ENCODE data around the gene ENKD1.

GRCh38 chr16:67661101-67661761, 5.3 kb downstream of the ENKD1 start:
- TF ChIP-seq ZNF263 (CRISPR knock-in tag; IDR thresholded peaks at IDR 0.05; ENCODE audit: low read depth) (no peak), ATF1 (CRISPR knock-in tag; IDR thresholded peaks at IDR 0.05) (no peak), CTCF (IDR thresholded peaks at IDR 0.05) (no peak), JUN (CRISPR knock-in tag; IDR thresholded peaks at IDR 0.05) (0 out of 2 replicates have a peak, but pooled peaks have one; percentile 27), FOXJ3 (CRISPR knock-in tag; IDR thresholded peaks at IDR 0.05; ENCODE audit: borderline replicate concordance) (no peak), MLX (CRISPR knock-in tag; IDR thresholded peaks at IDR 0.05) (no peak), E2F1 (CRISPR knock-in tag; IDR thresholded peaks at IDR 0.05) (no peak)
- TF ChIP-seq, protein P1, sequence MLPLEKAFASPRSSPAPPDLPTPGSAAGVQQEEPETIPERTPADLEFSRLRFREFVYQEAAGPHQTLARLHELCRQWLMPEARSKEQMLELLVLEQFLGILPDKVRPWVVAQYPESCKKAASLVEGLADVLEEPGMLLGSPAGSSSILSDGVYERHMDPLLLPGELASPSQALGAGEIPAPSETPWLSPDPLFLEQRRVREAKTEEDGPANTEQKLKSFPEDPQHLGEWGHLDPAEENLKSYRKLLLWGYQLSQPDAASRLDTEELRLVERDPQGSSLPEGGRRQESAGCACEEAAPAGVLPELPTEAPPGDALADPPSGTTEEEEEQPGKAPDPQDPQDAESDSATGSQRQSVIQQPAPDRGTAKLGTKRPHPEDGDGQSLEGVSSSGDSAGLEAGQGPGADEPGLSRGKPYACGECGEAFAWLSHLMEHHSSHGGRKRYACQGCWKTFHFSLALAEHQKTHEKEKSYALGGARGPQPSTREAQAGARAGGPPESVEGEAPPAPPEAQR (CRISPR knock-in tag; IDR thresholded peaks at IDR 0.05): no peak
- TF ChIP-seq, protein P2, sequence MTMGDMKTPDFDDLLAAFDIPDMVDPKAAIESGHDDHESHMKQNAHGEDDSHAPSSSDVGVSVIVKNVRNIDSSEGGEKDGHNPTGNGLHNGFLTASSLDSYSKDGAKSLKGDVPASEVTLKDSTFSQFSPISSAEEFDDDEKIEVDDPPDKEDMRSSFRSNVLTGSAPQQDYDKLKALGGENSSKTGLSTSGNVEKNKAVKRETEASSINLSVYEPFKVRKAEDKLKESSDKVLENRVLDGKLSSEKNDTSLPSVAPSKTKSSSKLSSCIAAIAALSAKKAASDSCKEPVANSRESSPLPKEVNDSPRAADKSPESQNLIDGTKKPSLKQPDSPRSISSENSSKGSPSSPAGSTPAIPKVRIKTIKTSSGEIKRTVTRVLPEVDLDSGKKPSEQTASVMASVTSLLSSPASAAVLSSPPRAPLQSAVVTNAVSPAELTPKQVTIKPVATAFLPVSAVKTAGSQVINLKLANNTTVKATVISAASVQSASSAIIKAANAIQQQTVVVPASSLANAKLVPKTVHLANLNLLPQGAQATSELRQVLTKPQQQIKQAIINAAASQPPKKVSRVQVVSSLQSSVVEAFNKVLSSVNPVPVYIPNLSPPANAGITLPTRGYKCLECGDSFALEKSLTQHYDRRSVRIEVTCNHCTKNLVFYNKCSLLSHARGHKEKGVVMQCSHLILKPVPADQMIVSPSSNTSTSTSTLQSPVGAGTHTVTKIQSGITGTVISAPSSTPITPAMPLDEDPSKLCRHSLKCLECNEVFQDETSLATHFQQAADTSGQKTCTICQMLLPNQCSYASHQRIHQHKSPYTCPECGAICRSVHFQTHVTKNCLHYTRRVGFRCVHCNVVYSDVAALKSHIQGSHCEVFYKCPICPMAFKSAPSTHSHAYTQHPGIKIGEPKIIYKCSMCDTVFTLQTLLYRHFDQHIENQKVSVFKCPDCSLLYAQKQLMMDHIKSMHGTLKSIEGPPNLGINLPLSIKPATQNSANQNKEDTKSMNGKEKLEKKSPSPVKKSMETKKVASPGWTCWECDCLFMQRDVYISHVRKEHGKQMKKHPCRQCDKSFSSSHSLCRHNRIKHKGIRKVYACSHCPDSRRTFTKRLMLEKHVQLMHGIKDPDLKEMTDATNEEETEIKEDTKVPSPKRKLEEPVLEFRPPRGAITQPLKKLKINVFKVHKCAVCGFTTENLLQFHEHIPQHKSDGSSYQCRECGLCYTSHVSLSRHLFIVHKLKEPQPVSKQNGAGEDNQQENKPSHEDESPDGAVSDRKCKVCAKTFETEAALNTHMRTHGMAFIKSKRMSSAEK (CRISPR knock-in tag; IDR thresholded peaks at IDR 0.05; ENCODE audit: borderline replicate concordance): no peak
- TF ChIP-seq, protein P3, sequence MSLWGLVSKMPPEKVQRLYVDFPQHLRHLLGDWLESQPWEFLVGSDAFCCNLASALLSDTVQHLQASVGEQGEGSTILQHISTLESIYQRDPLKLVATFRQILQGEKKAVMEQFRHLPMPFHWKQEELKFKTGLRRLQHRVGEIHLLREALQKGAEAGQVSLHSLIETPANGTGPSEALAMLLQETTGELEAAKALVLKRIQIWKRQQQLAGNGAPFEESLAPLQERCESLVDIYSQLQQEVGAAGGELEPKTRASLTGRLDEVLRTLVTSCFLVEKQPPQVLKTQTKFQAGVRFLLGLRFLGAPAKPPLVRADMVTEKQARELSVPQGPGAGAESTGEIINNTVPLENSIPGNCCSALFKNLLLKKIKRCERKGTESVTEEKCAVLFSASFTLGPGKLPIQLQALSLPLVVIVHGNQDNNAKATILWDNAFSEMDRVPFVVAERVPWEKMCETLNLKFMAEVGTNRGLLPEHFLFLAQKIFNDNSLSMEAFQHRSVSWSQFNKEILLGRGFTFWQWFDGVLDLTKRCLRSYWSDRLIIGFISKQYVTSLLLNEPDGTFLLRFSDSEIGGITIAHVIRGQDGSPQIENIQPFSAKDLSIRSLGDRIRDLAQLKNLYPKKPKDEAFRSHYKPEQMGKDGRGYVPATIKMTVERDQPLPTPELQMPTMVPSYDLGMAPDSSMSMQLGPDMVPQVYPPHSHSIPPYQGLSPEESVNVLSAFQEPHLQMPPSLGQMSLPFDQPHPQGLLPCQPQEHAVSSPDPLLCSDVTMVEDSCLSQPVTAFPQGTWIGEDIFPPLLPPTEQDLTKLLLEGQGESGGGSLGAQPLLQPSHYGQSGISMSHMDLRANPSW (CRISPR knock-in tag; conservative IDR thresholded peaks at IDR 0.05; ENCODE audit: low read depth): no peak

Data from WTC11 (cell line).